ENCODE results near the gene PTPRC.

DNA sequence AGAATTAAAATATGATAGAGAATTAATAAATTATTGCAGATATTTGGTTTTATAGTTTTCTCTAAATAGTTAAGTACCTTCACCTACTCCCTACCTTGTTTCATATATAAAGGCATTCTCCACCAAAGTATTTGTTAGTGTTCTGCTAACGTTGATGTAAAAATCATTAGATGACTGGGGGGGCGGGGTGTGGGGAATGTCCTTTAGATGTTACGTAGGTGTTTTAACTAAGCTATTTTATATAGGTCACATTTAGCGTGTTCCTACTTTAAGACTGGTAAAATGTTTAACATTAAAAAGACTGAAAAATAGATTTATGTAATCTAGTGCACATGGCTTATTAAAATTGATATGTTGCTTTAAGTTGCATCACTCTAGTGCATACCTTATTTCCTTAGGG is 48.6 kb downstream of the PTPRC start:
- no peak for TF ChIP-seq YY1 (IDR thresholded peaks at IDR 0.05; ENCODE audit: insufficient read depth, insufficient read length)
- no peak for TF ChIP-seq ZNF274 (IDR thresholded peaks at IDR 0.05; ENCODE audit: low read depth, low read length)
